Gastrocnemius medialis (tissue), 4 donors: ENCODE measurements around the gene ACOT7.

ENCODE experiments used
- POLR2A ChIP-seq, 2 donors: fragments of 450-650 bp; IDR thresholded peaks; one replicate each; pipeline ENCODE4 v1.6.1; 2017; ENCODE audit warnings: antibody characterized with exemption in 2 of 2, mild to moderate bottlenecking in 2 of 2, moderate library complexity in 2 of 2
- TF ChIP-seq, protein P1 (sequence below), 5 experiments: fragments of 450-650 bp in 3 of 5; fragments of 200-600 bp in 2 of 5; sonication (generic) in 2 of 5; IDR thresholded peaks in 4 of 5; conservative IDR thresholded peaks in 1 of 5; 1 replicate in 4 of 5; 2 replicates in 1 of 5; pipeline ENCODE4 v1.5.1; 2016 to 2019; ENCODE audit warnings: antibody characterized with exemption in 5 of 5, mild to moderate bottlenecking in 3 of 5, moderate library complexity in 3 of 5

DNA sequence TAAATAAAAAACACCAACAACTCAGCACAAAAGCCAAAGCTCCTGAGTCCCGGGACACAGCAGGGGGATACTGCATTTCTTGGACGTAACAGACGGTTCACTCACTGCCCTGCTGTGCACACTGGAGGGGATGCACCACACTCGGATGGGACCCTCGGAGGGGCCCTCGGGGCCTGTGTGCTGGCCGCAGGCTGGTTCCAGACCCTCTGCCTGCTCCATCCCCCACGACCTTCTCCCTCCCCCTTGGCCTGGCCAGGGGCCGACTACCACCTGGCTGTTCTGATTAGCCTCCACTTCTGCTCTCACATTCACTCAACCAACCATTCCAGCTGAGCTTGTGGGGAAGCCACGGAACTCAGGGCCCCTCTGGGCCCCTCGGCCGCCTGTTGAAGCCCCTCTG is 64.9 kb downstream of the ACOT7 start:
- TF ChIP-seq, protein P1, sequence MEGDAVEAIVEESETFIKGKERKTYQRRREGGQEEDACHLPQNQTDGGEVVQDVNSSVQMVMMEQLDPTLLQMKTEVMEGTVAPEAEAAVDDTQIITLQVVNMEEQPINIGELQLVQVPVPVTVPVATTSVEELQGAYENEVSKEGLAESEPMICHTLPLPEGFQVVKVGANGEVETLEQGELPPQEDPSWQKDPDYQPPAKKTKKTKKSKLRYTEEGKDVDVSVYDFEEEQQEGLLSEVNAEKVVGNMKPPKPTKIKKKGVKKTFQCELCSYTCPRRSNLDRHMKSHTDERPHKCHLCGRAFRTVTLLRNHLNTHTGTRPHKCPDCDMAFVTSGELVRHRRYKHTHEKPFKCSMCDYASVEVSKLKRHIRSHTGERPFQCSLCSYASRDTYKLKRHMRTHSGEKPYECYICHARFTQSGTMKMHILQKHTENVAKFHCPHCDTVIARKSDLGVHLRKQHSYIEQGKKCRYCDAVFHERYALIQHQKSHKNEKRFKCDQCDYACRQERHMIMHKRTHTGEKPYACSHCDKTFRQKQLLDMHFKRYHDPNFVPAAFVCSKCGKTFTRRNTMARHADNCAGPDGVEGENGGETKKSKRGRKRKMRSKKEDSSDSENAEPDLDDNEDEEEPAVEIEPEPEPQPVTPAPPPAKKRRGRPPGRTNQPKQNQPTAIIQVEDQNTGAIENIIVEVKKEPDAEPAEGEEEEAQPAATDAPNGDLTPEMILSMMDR (IDR thresholded peaks at IDR 0.05 in 4 of 5, conservative IDR thresholded peaks at IDR 0.05 in 1 of 5): no peak
- TF ChIP-seq POLR2A (IDR thresholded peaks at IDR 0.05): no peak
